GM12891 (cell line): ENCODE results near the gene SLC5A10.
A peak's percentile ranks its signal among the peaks of the same experiment; 100 is the strongest.

Experiments
- DNase-seq: peaks from one replicate; pipeline ENCODE4 v3.0.0; 2011; ENCODE audit warnings: low spot score; ENCODE audit not compliant: insufficient read length
- FAIRE-seq: peaks from 2 replicates; lab custom pipeline; 2011; peaks lifted over from hg19 to GRCh38; lab: Jason Lieb, UNC
- PAX5 ChIP-seq: IDR thresholded peaks from 2 replicates; pipeline ENCODE4 v1.6.1; 2011; ENCODE audit warnings: low read length, moderate library complexity, mild to moderate bottlenecking; ENCODE audit not compliant: insufficient read depth, severe bottlenecking
- POLR2A ChIP-seq: IDR thresholded peaks from 2 replicates; pipeline ENCODE4 v1.6.1; 2011; ENCODE audit warnings: low read depth, low read length, control low read depth
- POLR2AphosphoS5 ChIP-seq: IDR thresholded peaks from 2 replicates; pipeline ENCODE4 v1.6.1; 2011; ENCODE audit warnings: low read depth, low read length, control low read depth
- POU2F2 ChIP-seq: IDR thresholded peaks from 2 replicates; pipeline ENCODE4 v1.6.1; 2011; ENCODE audit warnings: low read depth, mild to moderate bottlenecking, control low read depth, low read length, moderate library complexity
- SPI1 ChIP-seq: IDR thresholded peaks from 2 replicates; pipeline ENCODE4 v1.6.1; 2011; ENCODE audit warnings: low read depth, low read length, control low read depth
- TAF1 ChIP-seq: IDR thresholded peaks from 2 replicates; pipeline ENCODE4 v1.6.1; 2011; ENCODE audit warnings: low read depth, low read length, control low read depth

The SLC5A10 gene

DNA sequence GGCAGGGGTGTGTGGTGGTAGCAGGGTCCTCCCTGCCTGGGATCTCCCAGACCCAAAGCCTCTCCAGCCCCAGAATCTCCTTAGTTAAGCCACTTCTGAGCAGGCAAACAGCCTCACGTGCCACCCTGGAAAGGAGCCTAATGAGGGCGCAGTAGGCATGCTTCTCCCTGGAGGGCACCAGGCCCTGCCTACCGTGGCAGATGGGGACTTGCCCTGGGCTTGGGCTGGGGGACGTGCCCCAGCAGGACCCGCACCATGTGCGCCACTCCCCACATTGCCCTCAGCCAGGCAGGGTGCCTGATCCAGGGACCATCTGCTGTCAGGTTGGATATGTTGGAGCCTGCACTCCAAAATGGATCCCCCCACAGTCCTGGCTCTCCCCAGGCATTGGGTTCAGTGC lies 38.4 kb downstream of the SLC5A10 start:
- TF ChIP-seq POU2F2, result no peak
- TF ChIP-seq TAF1, result no peak
- TF ChIP-seq SPI1, result no peak
- no peak for TF ChIP-seq POLR2A
- TF ChIP-seq PAX5, result no peak
- no peak for TF ChIP-seq POLR2AphosphoS5
- no peak for DNase-seq
- FAIRE-seq, result no peak

DNA sequence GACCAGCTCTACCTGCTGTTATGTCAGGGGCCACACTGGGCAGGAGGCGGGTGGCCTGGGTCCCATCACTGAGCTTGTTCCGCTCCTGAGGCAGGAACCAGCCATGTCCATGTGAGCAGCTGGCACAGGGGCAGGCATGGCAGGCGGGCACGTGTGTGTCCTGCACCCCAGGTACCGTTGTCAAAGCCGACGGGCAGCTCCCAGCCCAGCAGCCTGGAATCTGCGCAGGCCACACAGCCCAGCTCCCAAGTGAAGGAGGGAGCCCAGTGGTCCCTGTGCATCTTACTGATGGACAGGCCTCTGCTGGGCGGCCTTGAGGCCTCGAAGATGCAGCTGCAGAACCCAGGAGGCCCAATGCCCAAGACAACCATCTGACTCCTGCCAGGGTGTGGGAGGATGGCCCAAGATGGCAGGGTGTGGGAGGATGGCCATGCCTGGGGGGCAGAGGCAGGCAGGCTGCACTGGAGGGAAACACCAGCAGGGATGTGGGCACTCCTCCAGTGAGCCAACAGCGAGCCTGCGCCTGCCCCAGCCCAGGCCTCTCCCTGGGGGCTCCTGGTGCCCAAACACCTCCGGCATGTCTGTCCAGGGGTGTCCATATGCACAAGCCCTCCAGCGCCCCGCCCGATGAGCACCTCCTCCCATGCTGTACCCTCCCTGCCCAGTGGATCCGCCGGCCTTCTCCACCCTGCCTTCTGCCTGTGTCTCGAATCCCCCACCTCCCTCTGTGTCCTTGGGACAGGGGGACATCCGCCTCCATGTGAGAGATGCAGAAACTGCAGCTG lies 39.8 kb downstream of the SLC5A10 start:
- FAIRE-seq (no peak), DNase-seq (no peak)
- TF ChIP-seq POU2F2 (no peak), POLR2AphosphoS5 (no peak), PAX5 (no peak), POLR2A (no peak), TAF1 (no peak), SPI1 (no peak)

GRCh38 chr17:18992454-18993130 lies 40.6 kb downstream of the SLC5A10 start:
- FAIRE-seq (peak; percentile 58), DNase-seq (no peak)
- TF ChIP-seq POU2F2, result no peak
- TF ChIP-seq PAX5, result no peak
- TF ChIP-seq TAF1, result no peak
- no peak for TF ChIP-seq POLR2AphosphoS5
- 0 out of 2 replicates have a peak, but pooled peaks have one; percentile 22 for TF ChIP-seq SPI1
- no peak for TF ChIP-seq POLR2A

DNA sequence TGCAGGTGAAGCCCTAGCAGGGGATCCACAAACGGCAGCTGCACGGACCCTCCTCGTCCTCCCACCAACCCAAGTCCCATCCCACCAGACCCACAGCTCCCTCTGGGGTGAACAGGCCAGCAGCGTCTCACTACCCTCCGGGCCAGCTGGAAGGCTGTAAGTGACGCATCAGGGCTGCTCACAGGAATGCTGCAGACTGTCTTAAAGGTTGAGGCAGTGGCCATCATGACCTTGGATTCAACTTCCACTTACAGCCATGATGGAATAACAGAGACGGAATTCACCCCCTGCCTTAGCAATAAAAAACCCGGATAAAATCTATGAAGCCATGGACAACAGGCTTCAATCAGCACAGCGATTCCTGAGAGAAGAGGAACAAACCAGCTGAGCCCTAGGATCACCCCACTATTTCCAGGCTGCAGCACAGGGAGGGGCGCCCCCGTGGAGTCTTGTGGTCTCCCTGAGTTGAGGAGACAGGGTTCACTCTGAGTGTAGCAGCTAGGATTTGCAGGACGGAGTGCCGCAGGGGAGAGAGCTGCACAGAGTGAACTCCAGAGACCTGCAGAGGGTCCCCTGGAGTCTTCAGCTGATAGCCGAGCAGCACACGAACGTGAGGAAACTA lies 42.1 kb downstream of the SLC5A10 start:
- TF ChIP-seq POLR2AphosphoS5, result no peak
- TF ChIP-seq SPI1, result no peak
- TF ChIP-seq POLR2A, result no peak
- no peak for TF ChIP-seq POU2F2
- no peak for TF ChIP-seq TAF1
- no peak for TF ChIP-seq PAX5
- DNase-seq, result no peak
- no peak for FAIRE-seq

DNA sequence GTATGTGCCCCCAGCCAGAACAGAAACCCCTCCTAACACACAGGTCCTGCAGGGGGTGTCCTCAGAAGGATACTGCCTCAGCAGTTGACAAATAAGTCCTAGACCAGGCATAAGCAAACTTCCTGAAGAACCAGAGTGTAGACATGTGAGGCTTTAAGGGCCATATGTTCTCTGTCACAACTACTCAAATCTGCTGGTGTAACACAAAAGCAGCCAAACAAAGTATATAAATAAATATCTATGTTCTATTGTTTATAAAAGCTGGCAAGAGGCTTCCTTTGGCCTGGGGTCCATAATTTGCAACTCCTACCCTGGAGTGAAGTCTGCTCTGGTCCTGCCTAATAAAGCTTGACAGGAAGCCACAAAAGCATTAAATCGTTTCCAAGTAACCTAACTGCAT lies 42.7 kb downstream of the SLC5A10 start:
- DNase-seq, result no peak
- TF ChIP-seq PAX5 (no peak), POLR2AphosphoS5 (no peak), TAF1 (no peak), SPI1 (no peak), POU2F2 (no peak)
- FAIRE-seq, result no peak

GRCh38 chr17:18995220-18995619 lies 43.3 kb downstream of the SLC5A10 start:
- TF ChIP-seq POLR2A, result no peak
- no peak for FAIRE-seq
- no peak for DNase-seq

DNA sequence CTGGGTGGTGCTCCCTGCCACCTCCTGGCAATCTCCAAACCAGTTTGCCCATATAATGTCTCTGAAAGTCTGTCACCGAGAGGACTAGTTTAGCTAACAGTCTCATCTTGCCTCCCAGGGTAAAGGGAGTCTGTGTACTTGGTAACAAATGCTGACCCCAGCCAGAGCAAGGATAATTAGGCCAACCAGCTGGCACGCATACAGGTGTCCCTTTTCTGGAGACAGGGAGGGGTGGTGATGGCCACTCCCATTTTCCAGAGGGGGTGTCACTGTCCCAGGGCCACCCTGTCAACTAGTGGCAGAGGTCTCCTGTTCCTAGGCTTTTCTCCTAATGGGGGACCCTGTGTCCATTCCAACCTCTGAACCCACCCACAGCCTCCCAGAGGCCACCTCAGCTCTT lies 44.5 kb downstream of the SLC5A10 start:
- DNase-seq (no peak), FAIRE-seq (no peak)
- no peak for TF ChIP-seq POLR2AphosphoS5
- TF ChIP-seq SPI1, result no peak
- no peak for TF ChIP-seq POU2F2
- no peak for TF ChIP-seq TAF1
- TF ChIP-seq POLR2A, result no peak
- TF ChIP-seq PAX5, result no peak

DNA sequence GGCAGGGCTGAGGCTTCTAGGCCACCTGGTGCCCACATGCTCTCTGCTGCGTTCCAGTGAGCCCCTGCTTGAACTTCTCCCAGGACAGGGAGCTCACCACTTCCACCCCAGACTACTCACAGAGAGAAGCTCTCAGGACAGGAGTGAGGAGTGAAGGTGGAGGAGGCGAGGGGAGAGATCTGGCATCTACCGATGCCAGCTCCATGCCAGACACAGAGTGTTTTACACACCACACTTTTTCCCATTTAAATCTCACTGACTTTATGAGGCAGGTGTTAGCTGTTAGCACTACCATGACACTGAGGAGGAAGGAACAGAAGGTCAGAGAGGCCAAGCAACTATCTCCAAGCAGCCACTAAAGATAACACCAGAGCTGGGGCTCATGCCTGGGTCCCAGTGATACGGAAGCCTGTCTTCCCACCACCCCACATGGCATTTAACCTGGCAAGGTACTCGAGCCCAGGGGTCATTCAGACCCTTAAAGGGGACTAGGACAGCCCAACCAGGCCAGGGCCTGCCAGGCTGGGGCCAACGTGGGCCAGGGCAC lies 45.8 kb downstream of the SLC5A10 start:
- no peak for TF ChIP-seq TAF1
- FAIRE-seq (no peak), DNase-seq (no peak)

- FAIRE-seq (no peak), DNase-seq (no peak)
- TF ChIP-seq TAF1, result no peak
Measured at GRCh38 chr17:18999394-18999793, 47.4 kb downstream of the SLC5A10 start.

GRCh38 chr17:18999911-19000310 lies 47.9 kb downstream of the SLC5A10 start:
- TF ChIP-seq POU2F2 (no peak), SPI1 (no peak), POLR2AphosphoS5 (no peak), TAF1 (no peak), POLR2A (no peak), PAX5 (no peak)
- DNase-seq (no peak), FAIRE-seq (no peak)
